ENCODE results near the gene RNF115.

The RNF115 gene

GRCh38 chr1:145716641-145717345, 107.1 kb downstream of the RNF115 start:
- POLR2A ChIA-PET: no interaction called here
- DNase-seq (ENCODE audit: extremely low spot score): no peak
- CTCF ChIA-PET: no interaction called here
- TF ChIP-seq SUZ12 (IDR thresholded peaks at IDR 0.05) (no peak), FOXM1 (IDR thresholded peaks at IDR 0.05; ENCODE audit: borderline replicate concordance) (no peak)

GRCh38 chr1:145714524-145715111, 109.3 kb downstream of the RNF115 start:
- ChIA-PET CTCF (no interaction called here), POLR2A (no interaction called here)
- TF ChIP-seq TARDBP (IDR thresholded peaks at IDR 0.05): no peak
- TF ChIP-seq ZNF384 (IDR thresholded peaks at IDR 0.05): no peak
- no peak for TF ChIP-seq ELF4 (IDR thresholded peaks at IDR 0.05)
- TF ChIP-seq FOXK2 (IDR thresholded peaks at IDR 0.05): no peak
- no peak for TF ChIP-seq HDGF (IDR thresholded peaks at IDR 0.05; ENCODE audit: borderline replicate concordance)
- TF ChIP-seq BHLHE40 (IDR thresholded peaks at IDR 0.05; ENCODE audit: borderline replicate concordance): no peak
- DNase-seq (ENCODE audit: extremely low spot score): no peak

GRCh38 chr1:145711213-145711651, 112.7 kb downstream of the RNF115 start:
- no peak for TF ChIP-seq BHLHE40 (IDR thresholded peaks at IDR 0.05; ENCODE audit: borderline replicate concordance)
- no peak for TF ChIP-seq TARDBP (IDR thresholded peaks at IDR 0.05)
- TF ChIP-seq SP1 (IDR thresholded peaks at IDR 0.05): no peak
- TF ChIP-seq PKNOX1 (IDR thresholded peaks at IDR 0.05): no peak
- no peak for TF ChIP-seq ZNF384 (IDR thresholded peaks at IDR 0.05)
- TF ChIP-seq SUZ12 (IDR thresholded peaks at IDR 0.05): no peak
- TF ChIP-seq L3MBTL2 (conservative IDR thresholded peaks at IDR 0.05): no peak
- TF ChIP-seq LEF1 (IDR thresholded peaks at IDR 0.05; ENCODE audit: borderline replicate concordance): no peak
- TF ChIP-seq CTBP1 (IDR thresholded peaks at IDR 0.05; ENCODE audit: borderline replicate concordance): no peak
- DNase-seq (ENCODE audit: extremely low spot score): no peak
- POLR2A ChIA-PET: no interaction called here
- CTCF ChIA-PET: no interaction called here

- ChIA-PET CTCF (interaction anchor here (1.3 kb wide), 1 partner anchor 11 kb away, joined by 8 read pairs; no protein-coding TSS in a partner anchor), POLR2A (no interaction called here)
- TF ChIP-seq BHLHE40 (IDR thresholded peaks at IDR 0.05; ENCODE audit: borderline replicate concordance) (no peak), FOXK2 (IDR thresholded peaks at IDR 0.05) (no peak), HDGF (IDR thresholded peaks at IDR 0.05; ENCODE audit: borderline replicate concordance) (no peak), PKNOX1 (IDR thresholded peaks at IDR 0.05) (0 out of 2 replicates have a peak, but pooled peaks have one; percentile 32), L3MBTL2 (conservative IDR thresholded peaks at IDR 0.05) (no peak), ELF4 (IDR thresholded peaks at IDR 0.05) (no peak), FOXM1 (IDR thresholded peaks at IDR 0.05; ENCODE audit: borderline replicate concordance) (no peak), NFRKB (IDR thresholded peaks at IDR 0.05) (no peak), SP1 (IDR thresholded peaks at IDR 0.05) (no peak)
- no peak for DNase-seq (ENCODE audit: extremely low spot score)
Observed at GRCh38 chr1:145710291-145711027, 113.4 kb downstream of the RNF115 start.

- ChIA-PET POLR2A (no interaction called here), CTCF (interaction anchor here (0.6 kb wide), 1 partner anchor 49 kb away, joined by 5 read pairs; no protein-coding TSS in a partner anchor)
- DNase-seq (ENCODE audit: extremely low spot score): no peak
- TF ChIP-seq LEF1 (IDR thresholded peaks at IDR 0.05; ENCODE audit: borderline replicate concordance) (no peak), ARNT (IDR thresholded peaks at IDR 0.05) (no peak), ZNF384 (IDR thresholded peaks at IDR 0.05) (no peak), BHLHE40 (IDR thresholded peaks at IDR 0.05; ENCODE audit: borderline replicate concordance) (no peak), FOXA1 (IDR thresholded peaks at IDR 0.05) (no peak), SUZ12 (IDR thresholded peaks at IDR 0.05) (no peak)
Observed at GRCh38 chr1:145708063-145708462, 115.8 kb downstream of the RNF115 start.

- no peak for DNase-seq (ENCODE audit: extremely low spot score)
- ChIA-PET POLR2A (no interaction called here), CTCF (no interaction called here)
- TF ChIP-seq ZNF384 (IDR thresholded peaks at IDR 0.05) (no peak), SUZ12 (IDR thresholded peaks at IDR 0.05) (no peak), FOXA1 (IDR thresholded peaks at IDR 0.05) (no peak), ELF4 (IDR thresholded peaks at IDR 0.05) (no peak), LEF1 (IDR thresholded peaks at IDR 0.05; ENCODE audit: borderline replicate concordance) (no peak), HDGF (IDR thresholded peaks at IDR 0.05; ENCODE audit: borderline replicate concordance) (no peak), PKNOX1 (IDR thresholded peaks at IDR 0.05) (no peak), ARNT (IDR thresholded peaks at IDR 0.05) (no peak), FOXK2 (IDR thresholded peaks at IDR 0.05) (no peak), CTBP1 (IDR thresholded peaks at IDR 0.05; ENCODE audit: borderline replicate concordance) (no peak), L3MBTL2 (conservative IDR thresholded peaks at IDR 0.05) (no peak), SP1 (IDR thresholded peaks at IDR 0.05) (no peak), NFRKB (IDR thresholded peaks at IDR 0.05) (no peak), BHLHE40 (IDR thresholded peaks at IDR 0.05; ENCODE audit: borderline replicate concordance) (no peak), TARDBP (IDR thresholded peaks at IDR 0.05) (no peak), FOXM1 (IDR thresholded peaks at IDR 0.05; ENCODE audit: borderline replicate concordance) (no peak)
Observed at GRCh38 chr1:145707183-145707867, 116.6 kb downstream of the RNF115 start, which contains the start of gene PDZK1. TSS of gene PDZK1 (minus strand) at chr1:145707368. CDS start at chr1:145688021, 19,347 bp downstream.
